Gastrocnemius medialis (tissue), 4 donors: ENCODE data around the gene AIFM2. TPM values are rescaled to one million over a fixed set of nuclear protein-coding genes. Genes with fewer than 3 reads are reported as not detected.

Source experiments
- ATAC-seq, 2 donors: fragments of 150-250 bp; one replicate each; pipeline ENCODE4 v1.9.1; 2016
- DNase-seq, 2 donors: peaks; one replicate each; pipeline ENCODE4 v3.0.0-alpha.2; 2019
- H3K27ac ChIP-seq, 4 donors: fragments of 200-600 bp; sonication (generic); 1 replicate in 1 of 4; 2 replicates in 3 of 4; pipeline ENCODE4 v1.5.1; 2016 to 2018; ENCODE audit warnings: mild to moderate bottlenecking in 2 of 4, moderate library complexity in 1 of 4
- H3K27me3 ChIP-seq, 3 donors: fragments of 200-600 bp; sonication (generic) in 2 of 3; 1 replicate in 1 of 3; 2 replicates in 2 of 3; pipeline versions ENCODE4 v1.5.1 to v1.6.0; 2016 to 2019; ENCODE audit warnings: mild to moderate bottlenecking in 1 of 3, moderate library complexity in 1 of 3
- H3K36me3 ChIP-seq, 2 donors: fragments of 200-600 bp; sonication (generic) in 1 of 2; one replicate each; pipeline ENCODE4 v1.5.1; 2017 to 2018
- H3K4me1 ChIP-seq, 2 donors: fragments of 200-600 bp; sonication (generic) in 1 of 2; one replicate each; pipeline ENCODE4 v1.5.1; 2016 to 2017; ENCODE audit warnings: mild to moderate bottlenecking in 2 of 2
- H3K4me3 ChIP-seq, 4 donors: fragments of 200-600 bp; sonication (generic) in 3 of 4; 1 replicate in 1 of 4; 2 replicates in 3 of 4; pipeline ENCODE4 v1.5.1; 2016 to 2019; ENCODE audit warnings: mild to moderate bottlenecking in 2 of 4
- H3K9me3 ChIP-seq, 3 donors: fragments of 200-600 bp; sonication (generic) in 2 of 3; 1 replicate in 1 of 3; 2 replicates in 2 of 3; pipeline ENCODE4 v1.5.1; 2016 to 2019
- CTCF ChIP-seq, 5 experiments: fragments of 450-650 bp in 3 of 5; fragments of 200-600 bp in 2 of 5; sonication (generic) in 2 of 5; IDR thresholded peaks in 4 of 5; conservative IDR thresholded peaks in 1 of 5; 1 replicate in 4 of 5; 2 replicates in 1 of 5; pipeline ENCODE4 v1.5.1; 2016 to 2019; ENCODE audit warnings: antibody characterized with exemption in 5 of 5, mild to moderate bottlenecking in 3 of 5, moderate library complexity in 3 of 5
- POLR2A ChIP-seq, 2 donors: fragments of 450-650 bp; IDR thresholded peaks; one replicate each; pipeline ENCODE4 v1.6.1; 2017; ENCODE audit warnings: antibody characterized with exemption in 2 of 2, mild to moderate bottlenecking in 2 of 2, moderate library complexity in 2 of 2
- in situ Hi-C, 4 donors: fragments of 200-750 bp; cut with MboI; loops; one replicate each; pipeline versions ENCODE4 v1.15.0 to v1.8.0; 2017; ENCODE audit warnings: low sequenced_read_pairs in 4 of 4
- intact Hi-C: fragments of 100-400 bp; cut with DNase I; formaldehyde crosslinking; loops from one replicate; pipeline ENCODE4 v1.15.1; 2023; ENCODE audit warnings: low total_unique reads
- total RNA-seq, 4 donors: library from RNA; depleted of rRNA; stranded (reverse); fragments of >200 nt; gene quantifications; one replicate each; pipeline versions ENCODE4 v1.1.0 to v1.2.3, GENCODE V29; 2016

AIFM2 gene
- total RNA-seq, 4 donors from 2014 or later: 6.8 to 11.0 (median 9.8) TPM

DNA sequence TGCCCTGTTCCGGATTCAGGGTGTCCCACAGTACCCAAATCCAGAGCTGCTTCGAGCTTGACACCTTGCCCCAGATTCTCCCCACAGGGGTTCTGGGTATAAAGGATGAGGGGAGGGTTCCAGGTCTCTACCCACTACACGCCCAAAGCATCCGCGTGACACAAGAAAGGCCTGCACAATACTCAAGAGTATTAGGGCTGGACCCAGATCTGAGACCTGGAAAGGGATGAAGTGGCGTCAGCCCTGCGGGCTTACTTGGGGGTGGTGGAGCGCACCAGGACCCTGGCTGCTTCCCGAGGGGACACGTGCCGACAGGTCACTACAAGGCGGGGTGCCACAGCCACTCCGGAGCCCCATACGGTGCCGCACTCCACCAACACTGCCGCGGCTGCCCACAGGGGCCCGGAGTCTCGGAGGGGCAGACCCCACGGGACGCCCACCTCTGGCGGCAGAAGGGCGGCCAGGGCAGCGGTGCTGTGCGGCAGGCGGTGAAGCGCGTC, 12.6 kb upstream of the AIFM2 start:
- ATAC-seq (no peak), DNase-seq (no peak)
- TF ChIP-seq POLR2A (IDR thresholded peaks at IDR 0.05): no peak
- in situ Hi-C loops (no loop called here), intact Hi-C loops (loop anchor here (5.0 kb wide), 1 partner anchor 87 kb away; the partner anchor contains the start of gene PPA1)
- peak overlapping the region; percentile 69 to 86 (median 76) for H3K4me3 ChIP-seq
- H3K27me3 ChIP-seq: no peaks in the 10 kb centered on the region
- H3K9me3 ChIP-seq: no peaks in the 10 kb centered on the region
- H3K4me1 ChIP-seq: peaks cover 16 to 18% of the 10 kb centered on the region in 2 donors
- H3K36me3 ChIP-seq: peaks cover 0 to 6% of the 10 kb centered on the region in 2 donors
- H3K27ac ChIP-seq: peak overlapping the region; percentile 82 to 94 (median 87)

DNA sequence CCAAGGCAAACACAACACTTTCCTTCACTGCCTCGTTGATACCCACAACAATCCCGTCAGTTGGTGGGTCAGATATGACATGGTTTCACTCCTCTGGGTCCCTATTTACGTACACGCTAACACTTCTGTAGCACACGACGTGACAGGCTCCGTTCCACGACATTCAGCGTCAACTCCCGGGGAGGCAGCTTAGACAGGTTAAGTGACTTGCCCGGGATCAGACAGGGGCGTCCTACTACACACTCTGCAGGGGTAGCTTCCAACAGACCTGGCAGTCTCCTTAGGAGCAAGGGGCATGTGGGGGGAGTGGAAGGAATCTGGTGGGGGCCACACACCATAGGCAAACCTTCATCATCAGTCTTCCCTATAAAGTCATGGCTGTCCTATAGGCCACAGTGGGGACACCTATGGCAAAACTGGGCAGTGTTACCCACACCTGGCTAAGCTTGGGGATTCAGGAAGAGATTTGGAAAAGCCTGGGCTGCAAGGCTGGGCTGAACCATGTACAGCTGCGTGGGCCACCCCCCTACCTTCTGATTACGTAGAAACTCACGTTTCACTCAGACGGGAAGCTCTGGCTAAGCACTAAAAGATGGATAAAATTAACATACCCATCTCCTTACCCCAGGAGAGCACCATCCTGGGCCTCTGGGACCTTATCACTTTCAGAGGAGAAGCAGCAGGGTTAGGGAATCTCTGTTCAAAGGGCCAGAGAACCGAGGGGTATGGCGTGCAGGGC, 11.9 kb upstream of the AIFM2 start:
- in situ Hi-C loops: no loop called here
- Histone ChIP-seq H3K36me3 (no peaks in the 10 kb centered on the region), H3K4me3 (peak overlapping the region in 2 of 4 donors; percentile 69 to 82), H3K9me3 (no peaks in the 10 kb centered on the region), H3K4me1 (peaks cover 16 to 18% of the 10 kb centered on the region in 2 donors), H3K27ac (peak overlapping the region in 1 of 4 donors; percentile 89), H3K27me3 (no peaks in the 10 kb centered on the region)
- TF ChIP-seq CTCF (IDR thresholded peaks at IDR 0.05 in 4 of 5, conservative IDR thresholded peaks at IDR 0.05 in 1 of 5): no peak
- no peak for TF ChIP-seq POLR2A (IDR thresholded peaks at IDR 0.05)
- no peak for DNase-seq
- intact Hi-C loops: loop anchor here (5.0 kb wide), 1 partner anchor 88 kb away; the partner anchor contains the start of gene PPA1
- no peak for ATAC-seq

GRCh38 chr10:70142555-70142954, 9.9 kb upstream of the AIFM2 start:
- Histone ChIP-seq H3K27ac (no peak overlapping the region), H3K4me1 (peaks cover 16 to 18% of the 10 kb centered on the region in 2 donors), H3K27me3 (no peaks in the 10 kb centered on the region), H3K9me3 (no peaks in the 10 kb centered on the region), H3K4me3 (no peak overlapping the region), H3K36me3 (no peaks in the 10 kb centered on the region)
- intact Hi-C loops (no loop called here), in situ Hi-C loops (no loop called here)
- no peak for ATAC-seq
- TF ChIP-seq CTCF (IDR thresholded peaks at IDR 0.05 in 4 of 5, conservative IDR thresholded peaks at IDR 0.05 in 1 of 5) (no peak), POLR2A (IDR thresholded peaks at IDR 0.05) (no peak)
- DNase-seq: no peak

DNA sequence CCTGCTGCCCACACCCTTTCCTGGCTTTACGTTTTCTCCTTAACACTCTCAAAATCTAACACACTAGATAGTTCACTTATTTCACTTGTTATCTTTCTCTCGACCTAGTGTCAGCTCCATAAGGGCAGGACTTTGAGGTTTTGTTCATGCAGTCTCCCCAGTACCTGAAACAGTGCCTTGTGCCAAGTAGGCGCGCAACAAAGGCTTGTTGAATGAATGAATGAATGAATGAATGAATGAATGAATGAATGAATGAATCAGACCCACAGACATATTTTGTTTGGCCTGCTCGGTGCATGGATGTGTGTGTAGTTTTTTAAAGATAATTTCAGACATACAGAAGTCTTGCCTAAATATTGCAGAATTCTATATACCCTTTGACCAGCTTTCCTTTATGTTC, 7.7 kb upstream of the AIFM2 start:
- Histone ChIP-seq H3K4me3 (no peak overlapping the region), H3K4me1 (peaks cover 19 to 20% of the 10 kb centered on the region in 2 donors), H3K27ac (no peak overlapping the region), H3K27me3 (no peaks in the 10 kb centered on the region), H3K9me3 (no peaks in the 10 kb centered on the region), H3K36me3 (no peaks in the 10 kb centered on the region)
- ATAC-seq: no peak
- no peak for DNase-seq
- intact Hi-C loops (no loop called here), in situ Hi-C loops (no loop called here)
- TF ChIP-seq CTCF (IDR thresholded peaks at IDR 0.05 in 4 of 5, conservative IDR thresholded peaks at IDR 0.05 in 1 of 5) (no peak), POLR2A (IDR thresholded peaks at IDR 0.05) (no peak)

- Histone ChIP-seq H3K27ac (no peak overlapping the region), H3K9me3 (no peaks in the 10 kb centered on the region), H3K4me1 (peaks cover 19 to 20% of the 10 kb centered on the region in 2 donors), H3K36me3 (no peaks in the 10 kb centered on the region), H3K27me3 (no peaks in the 10 kb centered on the region), H3K4me3 (no peak overlapping the region)
- in situ Hi-C loops (no loop called here), intact Hi-C loops (loop anchor here (10.0 kb wide), 2 partner anchors 235 to 1725 kb away; no protein-coding TSS in a partner anchor)
- ATAC-seq (no peak), DNase-seq (no peak)
- no peak for TF ChIP-seq CTCF (IDR thresholded peaks at IDR 0.05 in 4 of 5, conservative IDR thresholded peaks at IDR 0.05 in 1 of 5)
- TF ChIP-seq POLR2A (IDR thresholded peaks at IDR 0.05): no peak
These were observed 7.3 kb upstream of the AIFM2 start for GRCh38 chr10:70139997-70140250.
